ENCODE results near the gene RIMKLA.

RIMKLA gene

GRCh38 chr1:42359466-42359865 lies 21.1 kb upstream of the RIMKLA start:
- Mint-ChIP-seq H3K9me3 (no peaks in the 10 kb centered on the region), H3K36me3 (no peaks in the 10 kb centered on the region), H3K27me3 (peaks cover 18% of the 10 kb centered on the region), H3K27ac (no peak overlapping the region), H3K4me3 (no peak overlapping the region), H3K4me1 (no peaks in the 10 kb centered on the region)
- CTCF ChIA-PET = no interaction called here
- no peak for DNase-seq

DNA sequence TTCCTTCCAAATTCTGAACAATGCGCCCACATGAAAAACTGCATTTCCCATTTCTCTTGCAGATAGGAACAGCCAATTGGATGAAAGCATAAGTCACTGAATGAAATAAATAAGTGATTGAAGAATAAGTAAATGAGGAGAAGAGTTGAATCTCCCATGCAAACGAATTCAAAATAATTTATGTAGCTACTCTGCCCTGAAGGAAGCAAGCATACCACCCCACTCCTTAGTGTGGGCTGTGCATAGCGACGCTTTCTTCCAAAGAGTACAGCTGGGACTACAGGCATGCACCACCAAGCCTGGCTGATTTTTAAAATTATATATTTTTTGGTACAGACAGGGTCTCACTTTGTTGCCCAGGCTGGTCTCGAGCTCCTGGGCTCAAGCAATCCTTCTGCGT lies 16.5 kb upstream of the RIMKLA start:
- CTCF ChIA-PET = no interaction called here
- Mint-ChIP-seq H3K4me3 (no peak overlapping the region), H3K9me3 (no peaks in the 10 kb centered on the region), H3K4me1 (no peaks in the 10 kb centered on the region), H3K27ac (no peak overlapping the region), H3K36me3 (no peaks in the 10 kb centered on the region), H3K27me3 (peaks cover 13% of the 10 kb centered on the region)
- DNase-seq = no peak

DNA sequence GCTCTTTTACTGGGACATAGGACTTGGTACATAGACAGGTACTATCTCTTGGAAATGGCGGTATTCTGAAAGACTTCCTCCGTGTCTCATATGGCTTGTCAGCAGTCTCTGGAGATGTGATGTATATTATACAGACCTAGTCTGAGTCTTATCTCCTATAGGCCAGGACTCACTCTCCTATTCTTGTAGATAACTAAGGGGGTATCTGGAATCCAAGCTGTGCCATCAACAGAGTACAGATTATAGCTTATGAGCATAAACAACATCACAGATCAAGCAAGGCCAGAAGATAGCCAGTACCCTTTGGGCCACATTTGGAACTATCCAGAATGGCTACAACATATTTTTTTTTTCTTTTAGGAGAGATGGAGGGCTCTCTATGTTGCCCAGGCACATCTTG lies 16.1 kb upstream of the RIMKLA start:
- no peaks in the 10 kb centered on the region for H3K36me3 Mint-ChIP-seq
- H3K27me3 Mint-ChIP-seq = peaks cover 12% of the 10 kb centered on the region
- H3K4me3 Mint-ChIP-seq = no peak overlapping the region
- no peaks in the 10 kb centered on the region for H3K9me3 Mint-ChIP-seq
- no peak for DNase-seq
- CTCF ChIA-PET = no interaction called here
- no peaks in the 10 kb centered on the region for H3K4me1 Mint-ChIP-seq
- no peak overlapping the region for H3K27ac Mint-ChIP-seq

GRCh38 chr1:42365118-42365517 lies 15.5 kb upstream of the RIMKLA start:
- CTCF ChIA-PET = no interaction called here
- H3K4me3 Mint-ChIP-seq = no peak overlapping the region

GRCh38 chr1:42368096-42368795 lies 12.3 kb upstream of the RIMKLA start:
- CTCF ChIA-PET = no interaction called here
- no peak for DNase-seq
- Mint-ChIP-seq H3K36me3 (no peaks in the 10 kb centered on the region), H3K4me3 (no peak overlapping the region), H3K27ac (no peak overlapping the region), H3K9me3 (no peaks in the 10 kb centered on the region), H3K4me1 (no peaks in the 10 kb centered on the region), H3K27me3 (peaks cover 15% of the 10 kb centered on the region)

More at GRCh38 chr1:42365118-42365517, 15.5 kb upstream of the RIMKLA start:
- Mint-ChIP-seq H3K4me1 (no peaks in the 10 kb centered on the region), H3K36me3 (no peaks in the 10 kb centered on the region), H3K27ac (no peak overlapping the region), H3K27me3 (peaks cover 13% of the 10 kb centered on the region), H3K9me3 (no peaks in the 10 kb centered on the region)
- no peak for DNase-seq

- H3K4me1 Mint-ChIP-seq = no peaks in the 10 kb centered on the region
- no peaks in the 10 kb centered on the region for H3K36me3 Mint-ChIP-seq
- CTCF ChIA-PET = no interaction called here
- no peak for DNase-seq
- H3K9me3 Mint-ChIP-seq = no peaks in the 10 kb centered on the region
- H3K4me3 Mint-ChIP-seq = no peak overlapping the region
- H3K27me3 Mint-ChIP-seq = peaks cover 15% of the 10 kb centered on the region
- no peak overlapping the region for H3K27ac Mint-ChIP-seq
These were observed 11.1 kb upstream of the RIMKLA start for GRCh38 chr1:42369471-42369870.

- H3K4me1 Mint-ChIP-seq = no peaks in the 10 kb centered on the region
- H3K27ac Mint-ChIP-seq = no peak overlapping the region
- no peak overlapping the region for H3K4me3 Mint-ChIP-seq
- CTCF ChIA-PET = interaction anchor here (0.6 to 0.9 kb wide), 2 partner anchors 198 to 858 kb away, joined by 3 to 4 read pairs; no protein-coding TSS in a partner anchor
- H3K9me3 Mint-ChIP-seq = no peaks in the 10 kb centered on the region
- H3K27me3 Mint-ChIP-seq = peaks cover 15% of the 10 kb centered on the region
- H3K36me3 Mint-ChIP-seq = no peaks in the 10 kb centered on the region
- no peak for DNase-seq
These were observed 9.6 kb upstream of the RIMKLA start for GRCh38 chr1:42370876-42371549.

DNA sequence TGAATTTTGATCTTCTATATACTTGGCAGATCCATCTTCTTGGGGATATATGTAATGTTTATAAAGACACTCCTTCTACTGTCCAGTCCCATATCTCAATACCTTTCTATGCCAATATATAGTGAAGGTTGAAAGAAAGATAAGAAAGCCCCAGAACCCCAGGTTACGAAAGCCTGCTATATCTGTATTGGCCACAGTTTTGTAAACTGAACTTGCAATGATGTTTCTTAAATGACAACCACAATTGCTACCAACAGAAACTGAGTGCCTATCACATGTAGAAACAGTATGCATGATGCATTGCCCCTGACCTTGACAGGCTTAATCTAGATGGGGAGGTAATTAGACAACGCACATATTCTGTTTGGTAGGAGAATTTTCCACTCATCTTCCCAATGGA lies 7.8 kb upstream of the RIMKLA start:
- H3K4me1 Mint-ChIP-seq = no peaks in the 10 kb centered on the region
- H3K27me3 Mint-ChIP-seq = peaks cover 30% of the 10 kb centered on the region
- no peaks in the 10 kb centered on the region for H3K36me3 Mint-ChIP-seq
- no peak for DNase-seq
- CTCF ChIA-PET = no interaction called here
- H3K9me3 Mint-ChIP-seq = no peaks in the 10 kb centered on the region
- no peak overlapping the region for H3K4me3 Mint-ChIP-seq
- H3K27ac Mint-ChIP-seq = no peak overlapping the region

DNA sequence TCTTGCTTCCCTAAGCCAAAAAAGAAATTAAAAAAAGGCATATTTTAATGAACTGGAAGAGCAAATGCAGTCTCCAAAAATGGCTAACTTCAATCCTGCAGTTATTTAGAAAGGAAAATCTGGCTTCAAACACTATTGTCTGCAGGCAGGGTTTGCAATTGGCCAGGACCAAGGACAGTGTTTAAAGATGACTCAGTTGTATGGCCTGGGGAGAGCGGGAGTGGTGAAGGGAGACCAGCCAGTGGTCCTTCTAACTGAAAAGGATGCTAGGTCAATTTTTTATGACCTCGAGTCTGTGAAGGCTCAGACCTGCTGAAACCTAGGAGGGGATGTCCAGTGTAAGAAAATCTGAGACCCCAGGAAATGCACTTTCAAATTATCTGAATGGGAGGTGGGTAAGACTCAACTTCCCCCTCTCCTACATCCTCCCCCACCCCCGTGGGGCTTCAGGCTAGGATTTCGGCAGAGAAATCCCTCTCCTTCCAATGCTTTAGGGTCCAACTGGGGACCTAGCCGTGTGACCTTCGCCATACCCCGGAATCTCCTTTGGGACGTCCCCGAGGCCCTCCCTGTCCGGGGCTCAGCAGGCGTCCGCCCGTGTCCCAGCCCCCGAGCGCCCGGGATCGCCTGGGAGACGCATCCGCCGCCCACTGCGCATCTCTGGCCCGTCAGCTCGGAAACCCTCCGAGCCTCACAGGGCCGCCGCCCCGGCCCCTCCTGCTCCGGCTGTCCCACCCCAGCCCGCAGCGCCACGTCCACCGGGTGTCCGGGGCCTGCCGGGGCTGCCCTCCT lies 602 bp upstream of the RIMKLA start:
- CTCF ChIA-PET = no interaction called here
- peaks cover 61% of the 10 kb centered on the region for H3K27me3 Mint-ChIP-seq
- H3K4me3 Mint-ChIP-seq = peak overlapping the region; percentile 63
- no peaks in the 10 kb centered on the region for H3K36me3 Mint-ChIP-seq
- DNase-seq = no peak
- H3K9me3 Mint-ChIP-seq = no peaks in the 10 kb centered on the region
- no peak overlapping the region for H3K27ac Mint-ChIP-seq
- peaks cover 14% of the 10 kb centered on the region for H3K4me1 Mint-ChIP-seq

DNA sequence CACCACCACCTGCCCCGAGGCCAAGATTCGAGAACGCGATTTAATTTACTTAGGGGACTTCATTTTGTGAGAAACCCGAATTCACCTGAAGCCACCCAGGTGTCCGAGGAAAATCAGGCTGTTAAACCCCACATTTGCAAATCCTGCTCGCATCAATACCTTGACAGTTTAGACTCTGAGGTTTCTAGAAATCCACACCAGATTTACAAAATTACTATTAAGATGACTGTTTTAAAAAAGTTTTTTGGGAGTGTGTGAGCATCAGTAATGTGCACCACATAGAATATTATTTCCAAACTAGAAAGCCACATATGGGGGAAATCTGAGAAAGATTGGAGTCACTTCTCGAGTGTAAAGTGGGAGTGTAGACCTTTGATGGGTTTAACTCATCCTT lies 685 bp downstream of the RIMKLA start:
- H3K27ac Mint-ChIP-seq = no peak overlapping the region
- CTCF ChIA-PET = no interaction called here
- no peaks in the 10 kb centered on the region for H3K9me3 Mint-ChIP-seq
- peak overlapping the region; percentile 74 for H3K4me3 Mint-ChIP-seq
- DNase-seq = no peak
- peaks cover 14% of the 10 kb centered on the region for H3K4me1 Mint-ChIP-seq
- no peaks in the 10 kb centered on the region for H3K36me3 Mint-ChIP-seq
- H3K27me3 Mint-ChIP-seq = peaks cover 64% of the 10 kb centered on the region

DNA sequence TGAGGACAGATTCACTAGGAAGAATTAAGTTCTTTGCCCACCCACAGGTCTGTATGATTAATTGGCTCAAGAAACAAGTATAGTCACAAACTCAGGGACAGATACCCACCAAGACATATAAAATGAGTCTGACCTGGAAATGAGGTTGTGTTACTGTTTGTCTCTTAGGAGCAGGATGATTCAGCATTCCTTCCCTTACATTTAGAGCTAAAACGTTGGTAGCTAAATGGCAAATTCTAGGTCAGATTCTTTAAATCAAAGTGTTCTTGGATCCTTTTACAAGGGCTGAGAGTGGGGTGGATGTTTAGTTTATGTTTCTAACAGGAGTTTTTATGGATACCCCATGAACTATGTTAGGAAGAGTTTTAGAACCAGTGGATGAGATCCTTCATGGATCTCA lies 4.7 kb downstream of the RIMKLA start:
- Mint-ChIP-seq H3K4me1 (peaks cover 8% of the 10 kb centered on the region), H3K27ac (no peak overlapping the region), H3K9me3 (no peaks in the 10 kb centered on the region), H3K27me3 (peaks cover 32% of the 10 kb centered on the region), H3K36me3 (no peaks in the 10 kb centered on the region), H3K4me3 (no peak overlapping the region)
- DNase-seq = no peak
- CTCF ChIA-PET = interaction anchor here (1.0 kb wide), 1 partner anchor 41 kb away, joined by 3 read pairs; no protein-coding TSS in a partner anchor

- H3K4me3 Mint-ChIP-seq = no peak overlapping the region
- DNase-seq = no peak
- peaks cover 25% of the 10 kb centered on the region for H3K27me3 Mint-ChIP-seq
- no peaks in the 10 kb centered on the region for H3K36me3 Mint-ChIP-seq
- CTCF ChIA-PET = no interaction called here
- peaks cover 8% of the 10 kb centered on the region for H3K4me1 Mint-ChIP-seq
- no peak overlapping the region for H3K27ac Mint-ChIP-seq
- H3K9me3 Mint-ChIP-seq = no peaks in the 10 kb centered on the region
These were observed 5.5 kb downstream of the RIMKLA start for GRCh38 chr1:42386051-42386450.

GRCh38 chr1:42392255-42392654 lies 11.7 kb downstream of the RIMKLA start:
- no peaks in the 10 kb centered on the region for H3K27me3 Mint-ChIP-seq
- CTCF ChIA-PET = no interaction called here
- no peak overlapping the region for H3K4me3 Mint-ChIP-seq
- H3K36me3 Mint-ChIP-seq = no peaks in the 10 kb centered on the region
- peaks cover 7% of the 10 kb centered on the region for H3K4me1 Mint-ChIP-seq
- DNase-seq = no peak
- no peaks in the 10 kb centered on the region for H3K9me3 Mint-ChIP-seq
- no peak overlapping the region for H3K27ac Mint-ChIP-seq

DNA sequence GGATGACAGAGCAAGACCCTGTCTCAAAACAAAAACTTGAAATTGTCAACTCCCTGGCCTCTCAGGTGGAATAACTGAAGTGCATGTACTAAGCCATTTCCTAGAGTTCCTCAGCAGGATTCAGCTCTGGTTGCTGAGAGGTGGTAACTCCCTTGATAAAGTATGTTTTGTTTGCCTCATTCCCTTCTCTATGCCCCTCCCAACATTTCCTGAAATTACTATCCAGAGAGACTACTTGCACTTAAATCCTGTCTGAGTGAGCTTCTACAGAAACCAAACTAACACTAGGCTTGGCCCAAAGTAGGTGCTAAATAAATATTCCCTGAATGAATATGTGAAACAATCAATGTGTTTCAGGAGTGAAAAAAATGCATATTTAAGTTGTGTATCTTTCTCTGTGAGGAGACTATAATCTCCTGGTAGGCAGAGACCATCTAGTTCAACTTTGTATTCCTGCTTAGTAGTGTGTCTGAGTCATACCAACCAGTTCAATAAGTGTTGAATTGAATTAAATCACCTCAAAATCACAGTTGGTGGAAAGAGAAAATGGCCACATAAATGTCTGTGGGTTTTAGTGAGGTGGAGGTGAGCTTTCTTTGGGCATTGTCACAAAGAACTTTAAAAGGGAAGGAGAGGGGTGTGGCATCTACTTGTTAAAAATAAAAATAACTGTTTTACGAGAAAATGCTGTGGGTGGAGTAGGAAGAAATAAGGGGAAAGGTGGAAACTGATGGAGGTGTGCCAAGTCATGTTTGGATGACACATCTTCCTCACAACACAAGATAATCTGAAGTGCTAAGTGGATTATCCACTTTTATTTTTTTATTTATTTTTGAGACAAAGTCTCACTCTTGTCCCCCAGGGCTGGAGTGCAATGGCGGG lies 12.6 kb downstream of the RIMKLA start:
- DNase-seq = no peak
- Mint-ChIP-seq H3K27me3 (no peaks in the 10 kb centered on the region), H3K27ac (no peak overlapping the region), H3K9me3 (no peaks in the 10 kb centered on the region), H3K36me3 (no peaks in the 10 kb centered on the region), H3K4me1 (peaks cover 7% of the 10 kb centered on the region), H3K4me3 (no peak overlapping the region)
- CTCF ChIA-PET = no interaction called here
